ENCODE data around the gene EPB41. TPM values are rescaled to one million over a fixed set of nuclear protein-coding genes. Genes with fewer than 3 reads are reported as not detected.
A peak's percentile ranks its signal among the peaks of the same experiment; 100 is the strongest.

EPB41 gene
- total and polyA plus RNA-seq, 9 of the 15 experiments (the other 6 are each of a cell fraction or from before 2014, with no cell fraction given), result 3.7 to 213 (median 141) TPM

GRCh38 chr1:29032841-29033240 lies 118.5 kb downstream of the EPB41 start (continued):
- TF ChIP-seq PKNOX1 (IDR thresholded peaks at IDR 0.05) (peak; percentile 74), CBFA2T2 (conservative IDR thresholded peaks at IDR 0.05) (peak; percentile 89), ZNF41 (CRISPR knock-in tag; conservative IDR thresholded peaks at IDR 0.05) (no peak), JUND (IDR thresholded peaks at IDR 0.05; ENCODE audit: borderline replicate concordance, low read depth, low read length) (peak; percentile 71; the same call in 1 of the 2 replicates), JUND (tag; IDR thresholded peaks at IDR 0.05; ENCODE audit: borderline replicate concordance, low read depth, low read length) (peak; percentile 79; the same call in 2 of the 3 replicates), U2AF2 (optimal IDR thresholded peaks at IDR 0.05; ENCODE audit: low read depth, low read length) (no peak), STAT5A (IDR thresholded peaks at IDR 0.05; ENCODE audit: borderline replicate concordance, low read length) (peak; percentile 83), RNF2 (IDR thresholded peaks at IDR 0.05) (peak; percentile 55; the same call in 1 of the 2 replicates), MAZ (CRISPR knock-in tag; conservative IDR thresholded peaks at IDR 0.05 in 1 of 2, IDR thresholded peaks at IDR 0.05 in 1 of 2) (0 out of 4 replicates have a peak, but pooled peaks of 1 of the 2 experiments have one; percentile 54), TEAD1 (CRISPR knock-in tag; IDR thresholded peaks at IDR 0.05) (0 out of 4 replicates have a peak, but pooled peaks of 1 of the 2 experiments have one; percentile 38), REST (IDR thresholded peaks at IDR 0.05; ENCODE audit: borderline replicate concordance) (peak; percentile 46; the same call in 1 of the 2 replicates), REST (CRISPR knock-in tag; IDR thresholded peaks at IDR 0.05; ENCODE audit: low read depth) (no peak), NCOA1 (IDR thresholded peaks at IDR 0.05; ENCODE audit: low read depth) (peak; percentile 65; the same call in 1 of the 2 replicates)
